Measurements from ENCODE around the gene TREH. TPM values are rescaled to one million over a fixed set of nuclear protein-coding genes. Genes with fewer than 3 reads are reported as not detected.

The TREH gene
- polyA plus RNA-seq, 1 of the 3 experiments (the other 2 are of a cell fraction): not detected

DNA sequence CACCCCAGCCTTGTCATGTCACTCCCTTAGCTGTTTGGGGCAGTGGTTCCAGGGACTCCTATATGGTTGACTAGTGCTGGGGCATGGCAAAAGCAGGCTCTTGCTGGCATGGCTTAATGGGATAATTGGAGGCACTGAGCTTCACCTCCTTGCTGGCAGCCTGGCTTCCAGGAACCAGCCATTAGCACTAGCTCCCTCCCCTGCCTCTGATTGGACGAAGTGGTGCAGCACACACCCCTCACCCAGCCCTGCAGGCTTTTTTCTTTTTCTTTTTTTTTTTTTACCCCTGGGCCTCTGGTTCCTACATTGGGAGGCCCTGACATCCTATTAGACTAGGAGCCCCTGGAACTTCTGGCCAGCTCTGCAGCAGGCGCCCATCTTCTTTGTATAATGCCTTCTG, 53.5 kb downstream of the TREH start:
- Histone ChIP-seq H3K9me3 (no peaks in the 10 kb centered on the region), H2AFZ (ENCODE audit: low read depth) (no peak overlapping the region), H3K27ac (ENCODE audit: low read depth in 2 of 2, low read length in 1 of 2) (peak overlapping the region in 1 of 2 experiments; percentile 73; a peak in 2 of 4 replicates), H3K36me3 (replicated peaks in 1 of 2; ENCODE audit: control insufficient read depth in 1 of 2, insufficient read depth in 2 of 2, low read length in 1 of 2) (peaks cover 51 to 52% of the 10 kb centered on the region in 2 experiments), H3K4me3 (ENCODE audit: low read depth in 2 of 2, low read length in 1 of 2) (no peak overlapping the region), H3K27me3 (ENCODE audit: insufficient read depth) (no peaks in the 10 kb centered on the region), H4K20me1 (ENCODE audit: insufficient read depth) (peaks cover 76% of the 10 kb centered on the region), H3K4me1 (ENCODE audit: control insufficient read depth in 1 of 2, insufficient read depth in 2 of 2, low read depth in 1 of 2, low read length in 1 of 2) (peaks cover 8 to 40% of the 10 kb centered on the region in 2 experiments; a peak in 3 of 4 replicates), H3K9ac (no peak overlapping the region), H3F3A (replicated peaks; ENCODE audit: insufficient read depth) (peaks cover 19% of the 10 kb centered on the region), H3K9me2 (no peaks in the 10 kb centered on the region), H3K4me2 (no peak overlapping the region), H3K79me2 (ENCODE audit: insufficient read depth) (peaks cover 98% of the 10 kb centered on the region)
- POLR2A ChIA-PET: interaction anchor here (0.7 kb wide), 1 partner anchor 11 kb away, joined by 3 read pairs; no protein-coding TSS in a partner anchor
- peak; percentile 83 for DNase-seq
- CTCF ChIA-PET: interaction anchor here (0.9 to 1.1 kb wide), 2 partner anchors 17 to 34 kb away, joined by 3 to 4 read pairs; no protein-coding TSS in a partner anchor
- TF ChIP-seq RXRA (IDR thresholded peaks at IDR 0.05; ENCODE audit: borderline replicate concordance, low read depth) (no peak), RAD21 (IDR thresholded peaks at IDR 0.05; ENCODE audit: low read length) (0 out of 2 replicates have a peak, but pooled peaks have one; percentile 18), JUND (IDR thresholded peaks at IDR 0.05) (no peak), REST (IDR thresholded peaks at IDR 0.05; ENCODE audit: low read depth, low read length) (no peak), SMC3 (IDR thresholded peaks at IDR 0.05; ENCODE audit: low read depth, low read length) (no peak), CHD2 (IDR thresholded peaks at IDR 0.05; ENCODE audit: low read length, partially characterized antibody) (no peak), GATA2 (CRISPR knock-in tag; IDR thresholded peaks at IDR 0.05) (no peak), MXI1 (IDR thresholded peaks at IDR 0.05; ENCODE audit: low read depth, low read length) (peak; percentile 86), NRF1 (IDR thresholded peaks at IDR 0.05; ENCODE audit: low read depth, low read length) (no peak), ELF1 (IDR thresholded peaks at IDR 0.05) (no peak), EP300 (IDR thresholded peaks at IDR 0.05; ENCODE audit: borderline replicate concordance in 1 of 2, low read depth in 1 of 2, low read length in 1 of 2) (0 out of 4 replicates have a peak, but pooled peaks of 1 of the 2 experiments have one; percentile 16), EZH2phosphoT487 (IDR thresholded peaks at IDR 0.05; ENCODE audit: borderline replicate concordance, low read depth) (no peak), MAX (IDR thresholded peaks at IDR 0.05; ENCODE audit: low read depth) (no peak), YY1 (IDR thresholded peaks at IDR 0.05; ENCODE audit: low read depth) (no peak), MEF2A (IDR thresholded peaks at IDR 0.05; ENCODE audit: borderline replicate concordance, low read depth) (no peak), FOXJ3 (CRISPR knock-in tag; IDR thresholded peaks at IDR 0.05) (no peak)
- TF ChIP-seq, protein P1, sequence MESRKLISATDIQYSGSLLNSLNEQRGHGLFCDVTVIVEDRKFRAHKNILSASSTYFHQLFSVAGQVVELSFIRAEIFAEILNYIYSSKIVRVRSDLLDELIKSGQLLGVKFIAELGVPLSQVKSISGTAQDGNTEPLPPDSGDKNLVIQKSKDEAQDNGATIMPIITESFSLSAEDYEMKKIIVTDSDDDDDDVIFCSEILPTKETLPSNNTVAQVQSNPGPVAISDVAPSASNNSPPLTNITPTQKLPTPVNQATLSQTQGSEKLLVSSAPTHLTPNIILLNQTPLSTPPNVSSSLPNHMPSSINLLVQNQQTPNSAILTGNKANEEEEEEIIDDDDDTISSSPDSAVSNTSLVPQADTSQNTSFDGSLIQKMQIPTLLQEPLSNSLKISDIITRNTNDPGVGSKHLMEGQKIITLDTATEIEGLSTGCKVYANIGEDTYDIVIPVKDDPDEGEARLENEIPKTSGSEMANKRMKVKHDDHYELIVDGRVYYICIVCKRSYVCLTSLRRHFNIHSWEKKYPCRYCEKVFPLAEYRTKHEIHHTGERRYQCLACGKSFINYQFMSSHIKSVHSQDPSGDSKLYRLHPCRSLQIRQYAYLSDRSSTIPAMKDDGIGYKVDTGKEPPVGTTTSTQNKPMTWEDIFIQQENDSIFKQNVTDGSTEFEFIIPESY (IDR thresholded peaks at IDR 0.05; ENCODE audit: borderline replicate concordance, low read depth): no peak
- WGBS (ENCODE audit: low lambda C conversion rate): 91% methylated on average over 2 of the region's 2 CpGs

Measured in SK-N-SH (cell line).